PC-3 (cell line): ENCODE results near the gene NDUFS7. TPM values are rescaled to one million over a fixed set of nuclear protein-coding genes. Genes with fewer than 3 reads are reported as not detected.

Source experiments
- ATAC-seq: fragments of 200-7000 bp; cut with Tn5 transposase; 2 replicates; pipeline ENCODE4 v1.9.1; 2020; ENCODE audit warnings: mild to moderate bottlenecking, moderate library complexity
- BruUV-seq: library from RNA; stranded (reverse); fragments of 400-500 nt; replicated peaks from 2 replicates; lab custom pipeline; 2021; lab: Mats Ljungman, UMichigan
- CTCF ChIA-PET: fragments of 300-600 bp; sonication (Branson Sonifier 250); formaldehyde crosslinking; loops from one replicate; lab custom pipeline; 2022; ENCODE audit warnings: antibody characterized with exemption; lab: Charles Lee
- POLR2A ChIA-PET: fragments of 300-600 bp; sonication (Branson Sonifier 250); formaldehyde crosslinking; loops from one replicate; lab custom pipeline; 2022; ENCODE audit warnings: antibody characterized with exemption; ENCODE audit not compliant: unreplicated experiment; lab: Charles Lee
- DNase-seq: peaks from one replicate; pipeline ENCODE4 v3.0.0-alpha.2; 2015
- H2AFZ ChIP-seq: fragments of 300-600 bp; sonication (generic); 2 replicates; pipeline ENCODE4 v1.6.0; 2016; ENCODE audit warnings: antibody characterized with exemption, low read length
- H3F3A ChIP-seq: fragments of 300-600 bp; sonication (generic); one replicate; pipeline ENCODE4 v1.6.0; 2017; ENCODE audit warnings: antibody characterized with exemption, low read length, control low read depth, mild to moderate bottlenecking; ENCODE audit not compliant: unreplicated experiment
- H3K27ac ChIP-seq: fragments of 300-600 bp; sonication (generic); 2 replicates; pipeline ENCODE4 v1.5.1; 2016; ENCODE audit warnings: mild to moderate bottlenecking, low read length
- H3K27me3 ChIP-seq: fragments of 300-600 bp; sonication (generic); 2 replicates; pipeline ENCODE4 v1.6.1; 2016; ENCODE audit warnings: low read length, mixed read lengths
- H3K36me3 ChIP-seq: fragments of 300-600 bp; sonication (generic); 2 replicates; pipeline ENCODE4 v1.6.1; 2016; ENCODE audit warnings: low read depth, mixed run types, low read length, mixed read lengths
- H3K4me1 ChIP-seq: fragments of 300-600 bp; sonication (generic); 2 replicates; pipeline ENCODE4 v1.5.1; 2016; ENCODE audit warnings: low read length; ENCODE audit not compliant: insufficient read depth
- H3K4me2 ChIP-seq: fragments of 300-600 bp; sonication (generic); 2 replicates; pipeline ENCODE4 v1.6.0; 2016; ENCODE audit warnings: low read length
- H3K4me3 ChIP-seq: fragments of 300-600 bp; sonication (generic); 2 replicates; pipeline ENCODE4 v1.5.1; 2016; ENCODE audit warnings: mild to moderate bottlenecking, low read length, mixed read lengths
- H3K79me2 ChIP-seq: fragments of 300-600 bp; sonication (generic); 2 replicates; pipeline ENCODE4 v1.6.1; 2017; ENCODE audit warnings: low read length, mixed read lengths
- H3K9ac ChIP-seq: fragments of 300-600 bp; sonication (generic); 2 replicates; pipeline ENCODE4 v1.6.0; 2016; ENCODE audit warnings: mild to moderate bottlenecking, low read length
- H3K9me2 ChIP-seq: fragments of 300-600 bp; sonication (generic); replicated peaks from 2 replicates; pipeline ENCODE4 v1.6.1; 2016; ENCODE audit warnings: mixed run types, low read length, mixed read lengths
- H3K9me3 ChIP-seq: fragments of 300-600 bp; sonication (generic); 2 replicates; pipeline ENCODE4 v1.6.1; 2016; ENCODE audit warnings: low read length, mixed read lengths
- H4K20me1 ChIP-seq: fragments of 300-600 bp; sonication (generic); 2 replicates; pipeline ENCODE4 v1.6.1; 2016; ENCODE audit warnings: low read length, mixed read lengths
- CTCF ChIP-seq: fragments of 300-600 bp; sonication (generic); conservative IDR thresholded peaks from 2 replicates; pipeline ENCODE4 v1.5.1; 2017; ENCODE audit warnings: antibody characterized with exemption, low read depth, mild to moderate bottlenecking, low read length
- EZH2 ChIP-seq: fragments of 300-600 bp; sonication (generic); IDR thresholded peaks from one replicate; pipeline ENCODE4 v1.6.1; 2017; ENCODE audit warnings: antibody characterized with exemption, mild to moderate bottlenecking, low read length; ENCODE audit not compliant: unreplicated experiment
- EZH2phosphoT487 ChIP-seq: fragments of 300-600 bp; sonication (generic); IDR thresholded peaks from 2 replicates; pipeline ENCODE4 v1.6.1; 2018; ENCODE audit warnings: mild to moderate bottlenecking, antibody characterized with exemption, low read length, borderline replicate concordance
- intact Hi-C: fragments of 100-400 bp; cut with micrococcal nuclease; formaldehyde crosslinking; loops from 2 replicates; pipeline ENCODE4 v1.9.0; 2023
- total RNA-seq: library from RNA; depleted of rRNA; stranded (reverse); fragments of >200 nt; gene quantifications from 2 replicates; pipeline ENCODE4 v1.2.3, GENCODE V29; 2014; rRNA removed

The NDUFS7 gene
- total RNA-seq, 1 experiment from 2014 or later: 111 TPM

- CTCF ChIA-PET: no interaction called here
- Histone ChIP-seq H3K79me2 (peaks cover 37% of the 10 kb centered on the region), H2AFZ (no peak overlapping the region), H3K4me2 (peak overlapping the region; percentile 95; the same call in 1 of the 2 replicates), H3K9ac (no peak overlapping the region), H4K20me1 (peaks cover 31% of the 10 kb centered on the region), H3K4me1 (peaks cover 19% of the 10 kb centered on the region), H3K27me3 (no peaks in the 10 kb centered on the region), H3K4me3 (no peak overlapping the region), H3F3A (peaks cover 6% of the 10 kb centered on the region), H3K36me3 (peaks cover 30% of the 10 kb centered on the region), H3K9me2 (no peaks in the 10 kb centered on the region), H3K27ac (no peak overlapping the region), H3K9me3 (no peaks in the 10 kb centered on the region)
- TF ChIP-seq EZH2phosphoT487 (no peak), CTCF (no peak), EZH2 (no peak)
- no TSS peak for BruUV-seq
- ATAC-seq (no peak), DNase-seq (no peak)
- intact Hi-C loops: no loop called here
- POLR2A ChIA-PET: no interaction called here
Observed at GRCh38 chr19:1441677-1442438, 58.2 kb downstream of the NDUFS7 start.

Other genes with a start within 250 kb of the NDUFS7 start
- gene SBNO2, start 209.6 kb upstream of the NDUFS7 start, total RNA-seq: 62.4 and 75.0 TPM in 2 replicates
- 82.4 and 93.0 TPM in 2 replicates for gene STK11, start 178.1 kb upstream of the NDUFS7 start, total RNA-seq
- 3.3 and 6.3 TPM in 2 replicates for gene CBARP, start 145.9 kb upstream of the NDUFS7 start, total RNA-seq
- 102 and 187 TPM in 2 replicates for gene ATP5F1D, start 142.2 kb upstream of the NDUFS7 start, total RNA-seq
- gene MIDN, start 135.3 kb upstream of the NDUFS7 start, total RNA-seq: 17.3 and 41.8 TPM in 2 replicates
- gene CIRBP, start 114.6 kb upstream of the NDUFS7 start, total RNA-seq: 136 and 197 TPM in 2 replicates
- gene FAM174C, start 108.4 kb upstream of the NDUFS7 start, total RNA-seq: 110 and 133 TPM in 2 replicates
- gene EFNA2, start 98.0 kb upstream of the NDUFS7 start, total RNA-seq: not detected in 2 replicates
- 74.9 and 75.6 TPM in 2 replicates for gene GAMT, start 17.6 kb downstream of the NDUFS7 start, total RNA-seq
- 177 and 178 TPM in 2 replicates for gene DAZAP1, start 23.7 kb downstream of the NDUFS7 start, total RNA-seq
- gene RPS15, start 54.5 kb downstream of the NDUFS7 start, total RNA-seq: 1,797 and 2,672 TPM in 2 replicates
- 0.29 and 1.4 TPM in 2 replicates for gene APC2, start 66.2 kb downstream of the NDUFS7 start, total RNA-seq
- gene C19orf25, start 95.3 kb downstream of the NDUFS7 start, total RNA-seq: 45.0 and 54.9 TPM in 2 replicates
- gene PCSK4, start 106.4 kb downstream of the NDUFS7 start, total RNA-seq: 3.9 and 5.7 TPM in 2 replicates
- 27.2 and 34.7 TPM in 2 replicates for gene REEP6, start 107.3 kb downstream of the NDUFS7 start, total RNA-seq
- 1.7 and 5.0 TPM in 2 replicates for gene ADAMTSL5, start 129.1 kb downstream of the NDUFS7 start, total RNA-seq
- not detected in 2 replicates for gene PLK5, start 140.2 kb downstream of the NDUFS7 start, total RNA-seq
- gene MEX3D, start 184.4 kb downstream of the NDUFS7 start, total RNA-seq: 64.0 and 89.2 TPM in 2 replicates
- gene MBD3, start 209.0 kb downstream of the NDUFS7 start, total RNA-seq: 131 and 164 TPM in 2 replicates
- 148 and 157 TPM in 2 replicates for gene UQCR11, start 221.6 kb downstream of the NDUFS7 start, total RNA-seq